GM18870 (cell line): ENCODE data around the gene TADA3.

Experiments used
- ATAC-seq: cut with Tn5 transposase; IDR thresholded peaks from one replicate; pipeline ENCODE4 v1.9.1; 2021; ENCODE audit warnings: moderate library complexity; ENCODE audit not compliant: unreplicated experiment

The TADA3 gene

DNA sequence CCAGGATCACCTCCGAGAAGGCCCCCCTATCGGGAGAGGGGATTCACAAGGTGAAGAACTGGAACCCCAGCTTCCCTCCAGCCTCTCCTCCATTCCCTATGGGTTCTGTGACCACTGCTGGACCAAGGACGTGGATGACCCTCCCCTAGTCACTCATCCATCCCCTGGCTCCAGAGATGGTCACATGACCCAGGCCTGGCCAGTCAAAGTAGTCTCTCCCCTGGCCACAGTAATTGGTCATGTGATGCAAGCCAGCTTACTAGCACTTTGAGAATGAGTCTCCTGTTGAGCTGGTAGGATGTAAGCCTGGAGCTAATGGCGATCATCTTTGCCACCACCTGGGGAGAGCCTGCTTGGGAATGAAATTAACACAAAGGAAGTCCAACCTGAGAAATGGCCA lies 26.4 kb downstream of the TADA3 start:
- ATAC-seq, result no peak

DNA sequence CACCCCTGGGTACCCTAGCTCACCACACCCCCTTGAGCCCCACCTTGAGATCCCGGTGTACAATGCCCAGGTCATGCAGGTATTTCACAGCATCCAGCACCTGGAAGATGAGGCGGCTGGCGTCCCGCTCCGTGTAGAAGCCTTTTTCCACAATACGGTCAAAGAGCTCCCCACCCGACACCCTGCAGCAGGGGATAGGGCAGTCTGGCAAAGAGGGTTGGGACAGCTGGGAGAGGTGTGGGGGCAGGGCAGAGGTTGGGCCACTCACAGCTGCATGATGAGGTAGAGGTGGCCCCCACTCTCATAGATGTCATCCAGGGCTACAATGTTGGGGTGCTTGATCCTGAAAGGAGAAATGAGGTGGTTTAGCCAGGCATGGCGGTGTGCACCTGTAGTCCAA lies 29.4 kb downstream of the TADA3 start:
- no peak for ATAC-seq

DNA sequence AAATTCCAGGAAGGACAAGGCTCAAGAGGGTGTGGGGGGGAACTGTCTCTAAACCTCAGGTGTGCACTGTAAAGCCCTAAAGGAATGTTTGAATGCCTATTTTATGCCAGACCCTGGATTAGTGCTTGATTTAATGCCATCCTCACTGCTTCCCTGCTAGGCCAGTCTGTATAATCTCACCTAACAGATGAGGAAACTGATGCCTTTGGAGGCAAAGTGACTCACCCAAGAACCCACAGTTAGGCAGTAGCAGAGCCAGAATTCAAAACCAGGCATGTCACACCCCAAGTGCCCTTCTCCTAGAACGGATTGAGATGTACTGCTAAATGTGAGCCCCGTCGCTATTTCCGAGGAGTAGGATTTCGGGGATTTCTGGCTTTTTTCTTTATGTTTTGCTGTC lies 30.4 kb downstream of the TADA3 start:
- ATAC-seq, result no peak

DNA sequence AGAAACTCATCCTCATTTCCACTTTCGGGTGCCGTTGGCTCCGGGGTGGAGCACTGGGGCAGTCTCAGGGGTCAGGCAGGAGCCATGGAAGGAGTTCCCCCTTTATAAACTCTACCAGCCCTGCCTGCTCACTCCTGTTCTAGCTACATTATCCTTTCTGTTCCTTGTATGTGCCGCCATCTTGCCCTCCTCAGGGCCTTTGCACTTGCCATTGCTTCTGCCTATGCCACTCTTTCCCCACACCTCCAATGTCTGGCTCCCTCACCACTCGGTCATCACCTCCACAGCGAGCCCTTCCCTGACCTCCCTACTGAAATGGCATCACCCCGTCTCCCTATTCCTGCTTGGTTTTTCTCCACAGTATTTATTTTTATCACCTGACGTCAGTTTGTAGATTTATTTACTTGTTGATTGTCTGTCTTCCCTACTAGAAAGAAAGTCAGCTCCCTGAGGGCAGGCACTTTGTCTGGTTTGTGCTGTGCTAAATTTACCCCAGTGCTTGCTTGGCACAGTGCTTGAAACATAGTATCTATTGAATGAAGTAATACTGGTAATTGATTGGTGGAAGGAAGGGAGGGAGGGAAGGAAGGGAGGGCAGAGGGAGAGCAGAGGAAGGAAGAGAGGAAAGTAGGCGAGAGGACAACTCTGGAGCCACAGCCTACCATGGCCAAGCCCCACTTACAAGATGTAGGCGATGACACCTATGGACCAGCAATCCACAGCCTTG lies 31.3 kb downstream of the TADA3 start:
- no peak for ATAC-seq

DNA sequence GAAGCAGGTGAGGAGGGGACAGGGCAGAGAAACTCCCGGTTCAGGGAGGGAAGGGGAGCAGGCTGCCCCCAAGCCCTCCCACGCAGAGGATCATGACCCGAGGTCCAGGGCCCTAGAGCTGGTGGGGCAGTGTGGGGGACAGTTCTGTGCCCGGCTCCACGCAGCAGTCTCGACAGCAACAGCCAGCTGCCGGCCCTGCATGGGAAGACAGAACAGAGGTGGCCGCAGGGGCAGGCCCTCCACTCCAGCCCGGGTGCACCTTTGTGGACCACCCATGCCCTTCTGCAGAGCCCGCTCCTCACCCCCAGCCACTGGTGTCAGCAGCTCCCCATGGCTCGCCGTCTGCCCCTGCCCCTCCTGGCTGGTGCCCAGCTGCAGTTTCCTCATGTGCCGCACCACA lies 34.8 kb downstream of the TADA3 start:
- ATAC-seq, result no peak

DNA sequence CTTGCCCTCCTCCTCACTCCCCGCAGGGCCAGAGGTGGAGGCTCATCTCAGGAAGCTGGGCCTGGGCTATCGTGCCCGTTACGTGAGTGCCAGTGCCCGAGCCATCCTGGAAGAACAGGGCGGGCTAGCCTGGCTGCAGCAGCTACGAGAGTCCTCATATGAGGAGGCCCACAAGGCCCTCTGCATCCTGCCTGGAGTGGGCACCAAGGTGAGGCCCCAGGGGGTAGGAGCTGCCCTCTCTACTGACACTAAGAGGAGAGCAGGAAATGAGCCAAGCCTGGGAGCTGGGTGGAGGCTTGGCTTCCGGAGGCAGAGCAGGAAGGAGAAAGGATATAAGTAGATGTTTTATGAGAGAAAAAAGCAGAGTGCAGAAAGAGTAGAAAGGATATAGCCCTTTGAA lies 37.6 kb downstream of the TADA3 start:
- no peak for ATAC-seq

DNA sequence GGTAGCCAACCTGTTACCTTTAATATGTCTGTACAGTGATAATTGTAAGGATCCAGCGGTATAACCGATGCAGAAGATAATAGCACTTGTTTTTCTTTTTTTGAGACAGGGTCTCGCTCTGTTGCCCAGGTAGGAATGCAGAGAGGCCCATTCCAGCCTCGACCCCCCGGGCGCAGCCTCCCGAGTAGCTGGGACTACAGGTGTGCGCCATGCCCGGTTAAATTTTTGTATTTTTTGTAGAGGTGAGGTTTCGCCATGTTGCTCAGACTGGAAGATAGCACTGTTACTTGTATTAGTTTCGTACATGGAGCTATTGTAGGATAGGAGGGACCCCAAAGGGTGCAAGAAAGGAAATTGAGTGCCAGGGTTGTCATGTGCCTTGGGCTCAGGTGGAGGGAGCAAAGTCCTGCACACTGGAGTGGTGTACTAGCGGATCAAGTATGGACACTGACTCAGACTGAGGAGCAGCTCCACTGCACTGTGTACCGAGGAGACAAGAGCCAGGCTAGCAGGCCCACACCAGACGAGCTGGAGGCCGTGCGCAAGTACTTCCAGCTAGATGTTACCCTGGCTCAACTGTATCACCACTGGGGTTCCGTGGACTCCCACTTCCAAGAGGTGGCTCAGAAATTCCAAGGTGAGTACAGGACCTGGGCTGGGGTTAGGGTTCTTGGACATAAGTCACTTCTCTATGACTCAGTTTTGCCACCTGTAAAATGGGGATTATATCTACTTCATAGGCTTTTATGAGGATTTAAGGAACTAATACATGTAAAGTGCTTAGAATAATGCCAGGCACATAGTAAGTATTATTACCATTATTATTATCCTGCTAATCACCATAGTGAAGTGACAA lies 41.5 kb downstream of the TADA3 start:
- no peak for ATAC-seq

DNA sequence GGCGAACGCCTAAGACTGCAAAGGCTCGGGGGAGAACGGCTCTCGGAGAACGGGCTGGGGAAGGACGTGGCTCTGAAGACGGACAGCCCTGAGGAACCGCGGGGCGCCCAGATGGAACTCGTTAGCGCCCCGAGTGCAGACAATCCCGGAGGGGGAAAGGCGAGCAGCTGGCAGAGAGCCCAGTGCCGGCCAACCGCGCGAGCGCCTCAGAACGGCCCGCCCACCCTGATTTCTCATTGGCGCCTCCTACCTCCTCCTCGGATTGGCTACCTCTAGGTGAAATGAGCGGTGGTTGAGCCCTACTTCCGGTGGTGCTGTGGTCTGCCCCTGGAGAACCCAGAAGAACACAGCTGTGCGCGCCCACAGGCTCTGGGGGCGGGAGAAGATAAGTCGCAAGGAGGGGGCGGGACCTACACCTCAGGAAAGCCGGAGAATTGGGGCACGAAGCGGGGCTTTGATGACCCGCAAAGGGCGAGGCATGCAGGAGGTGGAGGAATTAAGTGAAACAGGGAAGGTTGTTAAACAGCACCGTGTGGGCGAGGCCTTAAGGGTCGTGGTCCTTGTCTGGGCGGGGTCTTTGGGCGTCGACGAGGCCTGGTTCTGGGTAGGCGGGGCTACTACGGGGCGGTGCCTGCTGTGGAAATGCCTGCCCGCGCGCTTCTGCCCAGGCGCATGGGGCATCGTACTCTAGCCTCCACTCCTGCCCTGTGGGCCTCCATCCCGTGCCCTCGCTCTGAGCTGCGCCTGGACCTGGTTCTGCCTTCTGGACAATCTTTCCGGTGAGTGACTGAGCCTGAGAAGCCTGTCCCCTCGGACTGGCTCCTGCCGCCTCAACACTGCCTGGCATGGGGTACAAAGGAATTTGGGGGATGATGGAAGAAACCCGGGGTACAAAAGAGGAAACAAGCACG lies 42.4 kb downstream of the TADA3 start, which contains the start of gene OGG1:
Gene OGG1 (plus strand): TSS at position 308 of the 911 bp plus-strand sequence. CDS start 335 bp downstream, at position 643.
- ATAC-seq, result peak; percentile 85

DNA sequence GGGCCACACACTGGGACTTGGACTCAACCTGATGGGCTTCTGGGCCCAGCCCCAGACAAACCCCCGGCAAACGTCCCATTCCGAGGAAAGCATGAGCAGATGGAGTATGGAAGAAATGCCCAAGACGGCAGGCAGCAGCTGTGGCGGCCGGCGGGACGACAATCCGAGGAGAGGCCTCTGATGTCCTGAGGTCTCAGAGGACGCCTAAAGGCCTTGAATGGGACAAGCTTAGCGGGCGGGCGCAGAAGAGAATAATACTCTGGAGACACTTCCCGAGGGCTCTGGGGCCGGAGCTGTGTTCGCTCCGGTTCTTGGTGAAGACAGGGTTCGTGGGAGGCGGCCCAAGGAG lies 43.0 kb downstream of the TADA3 start:
- ATAC-seq, result no peak

DNA sequence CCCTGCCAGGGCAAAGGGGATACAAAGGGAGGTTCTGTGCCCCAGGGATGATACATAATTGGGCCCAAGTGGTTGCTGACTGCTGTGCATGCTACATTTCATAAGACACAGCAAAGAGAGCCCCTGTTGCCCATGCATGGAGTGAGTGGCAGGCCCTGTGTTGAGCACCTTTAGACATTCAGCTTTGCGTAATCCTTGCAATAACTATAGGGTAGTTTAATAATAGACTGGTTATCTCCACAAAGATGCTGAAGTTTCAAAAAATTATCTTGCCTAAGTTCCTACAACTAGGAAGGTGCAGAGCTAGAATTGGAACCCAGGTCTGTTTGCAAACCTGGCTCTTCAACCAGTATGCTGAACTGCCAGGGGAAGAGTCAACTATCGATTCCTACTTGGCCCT lies 44.2 kb downstream of the TADA3 start:
- ATAC-seq, result no peak

DNA sequence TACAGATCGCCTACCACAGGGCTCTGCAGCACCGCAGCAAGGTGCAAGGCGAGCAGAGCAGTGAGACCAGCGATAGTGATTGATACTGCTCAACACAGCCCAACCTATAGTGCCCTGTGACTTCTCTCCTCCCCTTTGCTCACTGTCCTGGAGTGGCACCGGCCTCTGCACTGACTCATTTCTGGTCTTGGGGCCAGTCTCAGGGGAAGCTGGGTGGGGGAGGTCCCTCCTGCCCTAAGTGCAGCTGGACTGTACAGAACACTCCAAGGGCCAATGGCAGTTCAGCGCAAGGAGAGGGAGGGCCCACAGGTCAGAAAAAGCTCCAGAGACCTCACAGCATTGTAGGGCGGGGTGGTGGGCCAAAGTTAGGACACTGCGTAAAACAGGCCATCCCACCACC lies 45.0 kb downstream of the TADA3 start:
- ATAC-seq, result no peak

DNA sequence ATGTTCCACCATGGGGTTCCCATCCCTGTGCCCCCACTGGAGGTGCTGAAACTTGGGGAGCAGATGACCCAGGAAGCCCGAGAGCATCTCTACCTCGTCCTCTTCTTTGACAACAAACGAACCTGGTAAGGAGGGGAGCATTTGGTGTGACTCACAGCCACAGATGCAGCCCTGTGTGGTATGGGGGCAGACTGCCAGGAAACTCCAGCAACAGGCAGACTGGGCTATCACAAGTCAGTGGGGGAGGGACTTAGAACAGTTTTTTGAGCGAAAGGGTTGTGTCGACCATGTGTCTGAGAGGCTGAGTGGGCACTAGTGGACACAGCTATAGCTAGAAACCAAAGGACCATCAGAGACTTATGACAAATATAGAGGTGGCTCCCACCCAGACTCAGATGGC lies 45.9 kb downstream of the TADA3 start:
- no peak for ATAC-seq

DNA sequence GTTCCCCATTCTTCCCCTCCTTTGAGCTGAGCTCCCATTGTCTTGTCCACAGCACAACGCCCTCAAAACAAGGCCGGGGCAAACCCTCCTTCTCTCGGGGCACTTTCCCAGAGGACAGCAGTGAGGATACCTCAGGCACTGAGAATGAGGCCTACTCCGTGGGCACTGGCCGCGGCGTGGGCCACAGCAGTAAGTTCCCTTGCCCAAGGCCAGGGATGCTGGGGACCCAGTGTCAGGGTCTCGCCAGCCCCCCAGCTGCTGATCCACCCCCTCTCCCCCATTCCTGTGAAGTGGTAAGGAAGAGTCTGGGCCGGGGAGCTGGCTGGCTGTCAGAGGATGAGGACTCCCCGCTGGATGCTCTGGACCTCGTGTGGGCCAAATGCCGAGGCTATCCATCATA lies 46.8 kb downstream of the TADA3 start:
- ATAC-seq, result no peak

DNA sequence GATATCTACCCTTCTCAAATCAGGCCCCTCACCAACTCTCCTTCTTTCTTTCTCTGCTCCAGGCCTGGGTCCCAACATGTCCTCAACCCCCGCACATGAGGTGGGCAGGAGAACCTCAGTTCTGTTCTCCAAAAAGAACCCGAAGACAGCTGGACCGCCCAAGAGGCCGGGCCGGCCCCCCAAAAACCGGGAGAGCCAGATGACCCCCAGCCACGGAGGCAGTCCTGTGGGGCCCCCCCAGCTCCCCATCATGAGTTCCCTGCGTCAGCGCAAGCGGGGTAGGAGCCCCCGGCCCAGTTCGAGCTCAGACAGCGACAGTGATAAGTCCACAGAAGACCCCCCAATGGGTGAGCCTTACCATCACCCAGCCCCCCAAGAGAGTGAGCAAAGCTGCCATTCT lies 48.1 kb downstream of the TADA3 start:
- no peak for ATAC-seq

DNA sequence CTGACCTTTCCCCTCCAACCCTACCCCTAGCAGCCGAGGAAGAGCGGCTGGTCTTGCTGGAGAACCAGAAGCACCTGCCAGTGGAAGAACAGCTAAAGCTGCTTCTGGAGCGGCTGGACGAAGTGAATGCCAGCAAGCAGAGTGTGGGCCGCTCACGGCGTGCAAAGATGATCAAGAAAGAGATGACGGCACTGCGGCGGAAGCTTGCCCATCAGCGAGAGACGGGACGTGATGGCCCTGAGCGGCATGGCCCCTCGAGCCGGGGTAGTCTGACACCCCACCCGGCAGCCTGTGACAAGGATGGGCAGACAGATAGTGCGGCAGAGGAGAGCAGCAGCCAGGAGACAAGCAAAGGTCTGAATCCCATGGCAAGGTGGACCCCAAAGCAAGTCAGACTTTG lies 48.7 kb downstream of the TADA3 start:
- no peak for ATAC-seq

DNA sequence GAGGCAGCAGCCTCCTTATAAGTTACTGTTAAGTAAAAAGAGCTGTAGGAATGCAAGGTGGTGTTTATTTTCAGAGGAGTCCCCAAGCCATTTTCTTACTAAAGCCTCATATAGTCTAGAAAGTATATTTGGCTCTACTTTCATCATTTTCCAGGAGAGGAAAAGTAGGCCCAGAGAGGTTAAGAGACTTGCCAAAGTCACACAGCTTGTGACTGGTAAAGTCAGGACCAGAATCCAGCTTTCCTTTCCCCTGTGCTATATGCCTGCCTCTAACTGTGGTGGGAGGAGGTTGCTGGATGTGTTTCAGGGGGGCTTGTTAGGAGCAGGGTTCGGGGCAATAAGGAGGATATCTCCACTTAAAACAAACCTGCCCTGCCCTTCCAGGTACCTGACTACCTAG lies 49.7 kb downstream of the TADA3 start:
- ATAC-seq, result no peak

DNA sequence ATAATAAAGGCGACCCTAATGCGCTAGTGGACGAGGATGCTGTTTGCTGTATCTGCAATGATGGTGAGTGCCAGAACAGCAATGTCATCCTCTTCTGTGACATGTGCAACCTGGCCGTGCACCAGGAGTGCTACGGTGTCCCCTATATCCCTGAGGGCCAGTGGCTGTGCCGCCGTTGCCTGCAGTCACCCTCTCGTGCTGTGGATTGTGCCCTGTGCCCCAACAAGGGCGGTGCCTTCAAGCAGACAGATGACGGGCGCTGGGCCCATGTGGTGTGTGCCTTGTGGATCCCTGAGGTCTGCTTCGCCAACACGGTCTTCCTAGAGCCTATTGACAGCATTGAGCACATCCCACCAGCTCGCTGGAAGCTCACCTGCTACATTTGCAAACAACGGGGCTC lies 53.1 kb downstream of the TADA3 start:
- no peak for ATAC-seq

DNA sequence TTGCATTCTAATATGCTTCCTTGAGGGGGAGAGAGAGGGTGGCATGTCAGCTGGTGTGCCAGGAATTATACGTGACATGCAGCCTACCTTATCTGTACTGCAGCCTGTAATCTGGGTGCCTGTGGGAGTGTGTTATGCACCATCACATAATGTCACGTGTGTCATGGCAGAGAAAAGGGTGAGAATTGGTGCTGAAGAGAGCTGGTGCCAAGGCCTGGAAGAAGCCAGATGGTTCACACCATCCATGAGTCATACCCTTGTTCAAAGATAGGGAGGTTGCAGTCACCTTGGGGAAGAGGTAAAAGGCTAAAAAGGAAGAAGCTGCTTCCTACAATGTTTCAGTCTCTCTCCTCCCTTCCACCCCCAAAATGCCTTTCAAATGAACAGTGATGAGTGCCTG lies 55.4 kb downstream of the TADA3 start:
- ATAC-seq, result no peak

DNA sequence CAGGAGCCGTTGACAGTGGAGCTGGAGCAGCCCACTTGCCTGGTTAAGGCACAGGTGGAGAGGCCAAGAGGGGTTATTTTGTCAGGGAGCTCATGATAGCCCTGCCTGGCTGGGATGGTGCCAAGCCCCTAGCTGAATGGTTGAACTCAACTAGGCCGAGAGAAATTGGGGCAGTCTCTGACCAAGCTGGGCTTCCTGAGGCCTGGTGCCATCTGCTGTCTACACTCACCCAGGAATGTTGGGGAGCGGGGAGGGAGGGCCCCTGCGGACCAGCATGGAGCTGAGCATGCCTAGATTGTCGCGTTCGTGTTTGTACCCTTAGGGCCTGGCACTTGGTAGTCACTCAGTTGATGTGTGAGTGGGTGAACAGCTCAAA lies 59.5 kb downstream of the TADA3 start:
- no peak for ATAC-seq

DNA sequence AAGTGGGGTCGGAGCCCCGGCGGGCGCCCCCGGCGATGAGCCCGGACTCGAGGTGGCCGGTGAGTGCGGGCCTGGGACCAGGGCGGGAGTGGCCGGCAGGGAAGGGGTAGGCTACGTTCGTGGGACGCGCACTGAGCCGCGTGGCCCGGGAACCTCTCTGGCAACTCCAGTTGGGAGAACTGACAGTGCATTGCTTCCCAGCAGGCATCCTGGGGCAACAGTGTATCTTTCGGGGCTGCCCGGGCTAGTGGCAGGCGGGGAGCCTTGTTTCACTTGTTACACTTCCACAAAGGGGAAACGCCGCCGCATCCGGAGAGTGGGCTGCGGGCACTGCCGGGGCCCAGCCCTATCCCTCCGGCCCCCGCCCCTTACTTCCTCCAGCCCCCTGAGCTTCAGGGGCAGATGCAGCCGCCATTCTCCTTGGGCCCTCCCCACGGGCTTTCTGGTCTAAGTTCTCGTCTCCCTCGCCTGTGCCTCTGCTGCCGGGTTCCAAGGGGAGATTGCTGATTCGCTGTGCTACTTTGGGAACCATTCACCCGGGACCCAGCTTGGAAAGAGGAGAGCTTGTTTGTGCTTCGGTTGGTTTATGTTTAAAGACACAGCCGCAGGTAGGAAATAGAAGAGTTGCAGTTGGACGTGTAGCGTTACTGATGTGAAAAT lies 60.1 kb downstream of the TADA3 start:
- ATAC-seq, result no peak
